Keratinocyte (primary cell): ENCODE results near the gene DKK3. TPM values are rescaled to one million over a fixed set of nuclear protein-coding genes. Genes with fewer than 3 reads are reported as not detected.

Source experiments
- DNase-seq: peaks from one replicate; pipeline ENCODE4 v3.0.0-alpha.2; 2011; ENCODE audit warnings: low read depth, missing footprints, low spot score
- FAIRE-seq: peaks from 2 replicates; lab custom pipeline; 2011; peaks lifted over from hg19 to GRCh38; lab: Jason Lieb, UNC
- H2AFZ ChIP-seq: 2 replicates; pipeline ENCODE4 v1.6.0; 2012; ENCODE audit warnings: low read length, control low read depth, inconsistent platforms; ENCODE audit not compliant: control insufficient read depth
- H3K27ac ChIP-seq: 2 replicates; pipeline ENCODE4 v1.5.1; 2011; ENCODE audit warnings: low read length; ENCODE audit not compliant: control insufficient read depth, insufficient read depth
- H3K27me3 ChIP-seq: 3 replicates; pipeline ENCODE4 v1.6.0; 2011; ENCODE audit warnings: low read length; ENCODE audit not compliant: control insufficient read depth, insufficient read depth; ENCODE audit errors: extremely low read depth
- H3K36me3 ChIP-seq, 2 experiments: 2 replicates in 1 of 2; 3 replicates in 1 of 2; pipeline ENCODE4 v1.5.1; 2011; ENCODE audit warnings: low read length in 2 of 2, mild to moderate bottlenecking in 1 of 2; ENCODE audit not compliant: control insufficient read depth in 2 of 2, insufficient read depth in 2 of 2; ENCODE audit errors: extremely low read depth in 1 of 2
- H3K4me1 ChIP-seq: 3 replicates; pipeline ENCODE4 v1.5.1; 2011; ENCODE audit warnings: low read length; ENCODE audit not compliant: control insufficient read depth, insufficient read depth; ENCODE audit errors: extremely low read depth
- H3K4me2 ChIP-seq: 3 replicates; pipeline ENCODE4 v1.6.0; 2011; ENCODE audit warnings: low read depth, low read length; ENCODE audit not compliant: control insufficient read depth, insufficient read depth; ENCODE audit errors: extremely low read depth
- H3K4me3 ChIP-seq, 3 experiments: fragments of 200-600 bp in 1 of 3; sonication (generic) in 1 of 3; 2 replicates in 2 of 3; 3 replicates in 1 of 3; pipeline ENCODE4 v1.5.1; 2011 to 2016; ENCODE audit warnings: low read length in 3 of 3, mild to moderate bottlenecking in 3 of 3, control low read depth in 2 of 3, inconsistent platforms in 1 of 3, low read depth in 1 of 3, mixed read lengths in 1 of 3, mixed run types in 1 of 3, moderate library complexity in 1 of 3; ENCODE audit not compliant: control insufficient read depth in 2 of 3, insufficient read depth in 2 of 3; ENCODE audit errors: extremely low read depth in 1 of 3
- H3K79me2 ChIP-seq: 2 replicates; pipeline ENCODE4 v1.6.0; 2012; ENCODE audit warnings: low read length; ENCODE audit not compliant: control insufficient read depth, insufficient read depth
- H3K9ac ChIP-seq: 3 replicates; pipeline ENCODE4 v1.6.0; 2011; ENCODE audit warnings: low read length; ENCODE audit not compliant: control insufficient read depth, insufficient read depth; ENCODE audit errors: extremely low read depth
- H3K9me1 ChIP-seq: 3 replicates; pipeline ENCODE4 v1.6.0; 2011; ENCODE audit warnings: low read length; ENCODE audit not compliant: control insufficient read depth, insufficient read depth; ENCODE audit errors: extremely low read depth
- H3K9me3 ChIP-seq: 2 replicates; pipeline ENCODE4 v1.5.1; 2012; ENCODE audit warnings: low read depth, low read length; ENCODE audit not compliant: control insufficient read depth
- H4K20me1 ChIP-seq: 3 replicates; pipeline ENCODE4 v1.6.0; 2011; ENCODE audit warnings: low read length; ENCODE audit not compliant: control insufficient read depth, insufficient read depth; ENCODE audit errors: extremely low read depth
- CTCF ChIP-seq, 3 experiments: IDR thresholded peaks in 1 of 3; conservative IDR thresholded peaks in 1 of 3; optimal IDR thresholded peaks in 1 of 3; 2 replicates in 2 of 3; 3 replicates in 1 of 3; pipeline versions ENCODE3 to v1.5.1; 2011; ENCODE audit warnings: low read length in 3 of 3, mild to moderate bottlenecking in 3 of 3, moderate library complexity in 2 of 3, control low read depth in 1 of 3, inconsistent platforms in 1 of 3; ENCODE audit not compliant: insufficient read depth in 2 of 3; ENCODE audit errors: extremely low read depth in 1 of 3
- EZH2 ChIP-seq: IDR thresholded peaks from one replicate; pipeline ENCODE4 v1.6.1; 2012; ENCODE audit warnings: inconsistent platforms, mild to moderate bottlenecking, low read length, moderate library complexity
- dilution Hi-C: fragments of 300-500 bp; cut with MboI; formaldehyde crosslinking; loops from one replicate; pipeline ENCODE4 v1.7.0; 2020; ENCODE audit warnings: low sequenced_read_pairs; ENCODE audit not compliant: extremely low pct_ligation_motif_present
- polyA plus RNA-seq, 5 experiments: library from polyadenylated mRNA; depleted of rRNA in 3 of 5; stranded (reverse) in 3 of 5; stranded (forward) in 1 of 5; unstranded in 1 of 5; fragments of >200 nt; gene quantifications; 1 replicate in 1 of 5; 2 replicates in 3 of 5; 3 replicates in 1 of 5; pipeline versions ENCODE4 v1.2.1 to v1.2.3, GENCODE V29; 2011 to 2012; ENCODE audit warnings: missing spikeins in 2 of 5, low read depth in 1 of 5, low replicate concordance in 1 of 5

Gene DKK3
- polyA plus RNA-seq, 1 donor (not counting 4 experiments of a cell fraction or from before 2014, with no cell fraction given), result 712 TPM

- Histone ChIP-seq H4K20me1 (no peaks in the 10 kb centered on the region), H3K36me3 (peaks cover 6 to 32% of the 10 kb centered on the region in 2 experiments), H3K9ac (no peak overlapping the region), H3K4me3 (no peak overlapping the region), H3K9me3 (no peaks in the 10 kb centered on the region), H2AFZ (no peak overlapping the region), H3K4me1 (peaks cover 62% of the 10 kb centered on the region), H3K79me2 (peaks cover 39% of the 10 kb centered on the region), H3K27me3 (no peaks in the 10 kb centered on the region), H3K27ac (peak overlapping the region; percentile 15), H3K9me1 (no peaks in the 10 kb centered on the region), H3K4me2 (no peak overlapping the region)
- no peak for DNase-seq
- peak; percentile 56 for FAIRE-seq
- no peak for TF ChIP-seq CTCF (optimal IDR thresholded peaks at IDR 0.05 in 1 of 3, IDR thresholded peaks at IDR 0.05 in 1 of 3, conservative IDR thresholded peaks at IDR 0.05 in 1 of 3; ENCODE audit: extremely low read depth in 1 of 3, insufficient read depth in 2 of 3, low read length in 3 of 3)
- TF ChIP-seq EZH2, result no peak
- dilution Hi-C loops, result no loop called here
These were observed 23.3 kb downstream of the DKK3 start for GRCh38 chr11:11985016-11985715.

GRCh38 chr11:11984563-11984962 lies 23.9 kb downstream of the DKK3 start:
- H4K20me1 ChIP-seq, result no peaks in the 10 kb centered on the region
- H3K9ac ChIP-seq, result no peak overlapping the region
- peaks cover 66% of the 10 kb centered on the region for H3K4me1 ChIP-seq
- TF ChIP-seq EZH2, result no peak
- TF ChIP-seq CTCF (optimal IDR thresholded peaks at IDR 0.05 in 1 of 3, IDR thresholded peaks at IDR 0.05 in 1 of 3, conservative IDR thresholded peaks at IDR 0.05 in 1 of 3; ENCODE audit: extremely low read depth in 1 of 3, insufficient read depth in 2 of 3, low read length in 3 of 3), result no peak
- no peak overlapping the region for H2AFZ ChIP-seq
- dilution Hi-C loops, result no loop called here
- H3K36me3 ChIP-seq, result peaks cover 6 to 30% of the 10 kb centered on the region in 2 experiments
- no peaks in the 10 kb centered on the region for H3K9me1 ChIP-seq
- FAIRE-seq (no peak), DNase-seq (no peak)
- no peak overlapping the region for H3K4me2 ChIP-seq
- no peaks in the 10 kb centered on the region for H3K9me3 ChIP-seq
- H3K79me2 ChIP-seq, result peaks cover 34% of the 10 kb centered on the region
- H3K27ac ChIP-seq, result no peak overlapping the region
- no peak overlapping the region for H3K4me3 ChIP-seq
- no peaks in the 10 kb centered on the region for H3K27me3 ChIP-seq
